Renal cortex interstitium (tissue), 11 donors: ENCODE data around the gene ANO3. TPM values are rescaled to one million over a fixed set of nuclear protein-coding genes. Genes with fewer than 3 reads are reported as not detected.

Experiments used
- DNase-seq, 11 donors: peaks; one replicate each; pipeline ENCODE4 v3.0.0-alpha.2; 2013; ENCODE audit warnings: low read depth in 9 of 11, low spot score in 4 of 11; ENCODE audit errors: extremely low read depth in 1 of 11
- polyA plus RNA-seq, 3 donors: library from polyadenylated mRNA; unstranded; fragments of 120-200 nt; gene quantifications; one replicate each; pipeline ENCODE4 v1.2.1, GENCODE V29; 2013; ENCODE audit not compliant: insufficient read length in 3 of 3

The ANO3 gene
- polyA plus RNA-seq, 3 donors = 3.7 to 4.3 (median 3.9) TPM

DNA sequence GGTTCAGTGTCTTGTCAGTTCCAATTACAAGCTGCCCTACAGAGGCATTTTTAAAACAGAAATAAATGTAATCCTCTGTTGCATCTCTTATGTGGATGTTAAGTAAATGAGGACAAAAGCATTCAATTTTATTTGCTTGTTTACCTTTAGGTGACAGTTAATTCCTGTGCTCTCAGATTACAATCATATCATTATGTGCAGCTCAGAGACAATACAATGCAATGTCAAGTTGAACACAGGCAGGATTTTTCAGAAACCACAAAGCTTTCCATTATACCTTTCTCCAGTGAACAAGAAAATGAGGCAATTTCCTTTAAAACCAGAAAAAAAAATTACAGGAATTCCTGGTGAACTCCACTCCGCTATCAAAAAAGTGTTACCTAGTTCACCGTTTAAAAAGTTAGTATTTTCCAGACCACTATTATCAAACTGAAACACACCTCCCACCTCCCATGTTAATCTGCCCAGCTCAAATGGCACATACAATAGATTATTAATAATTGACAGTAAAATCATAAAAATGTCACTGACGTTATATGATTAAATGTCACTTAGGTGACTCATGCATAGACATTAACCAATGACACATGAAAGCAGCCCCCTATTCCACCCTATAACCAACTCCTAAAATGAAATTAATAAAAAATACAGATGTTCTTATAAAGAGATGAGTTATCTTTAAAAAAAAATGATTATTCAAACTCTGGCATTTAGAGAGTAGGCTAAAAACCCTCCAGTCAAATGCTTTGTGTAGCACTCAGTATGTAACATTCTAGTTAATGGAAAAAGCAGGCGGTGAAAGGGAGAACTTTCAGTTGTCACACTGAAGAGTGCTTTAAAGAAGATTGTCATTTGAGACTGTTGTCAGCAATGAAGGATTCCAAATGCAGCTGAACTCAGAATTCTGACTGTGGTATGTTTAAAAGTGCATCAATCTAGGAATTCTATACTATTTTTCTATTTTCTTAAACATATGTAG lies 141.6 kb downstream of the ANO3 start:
- peak in 1 of 11 donors; percentile 1 for DNase-seq

DNA sequence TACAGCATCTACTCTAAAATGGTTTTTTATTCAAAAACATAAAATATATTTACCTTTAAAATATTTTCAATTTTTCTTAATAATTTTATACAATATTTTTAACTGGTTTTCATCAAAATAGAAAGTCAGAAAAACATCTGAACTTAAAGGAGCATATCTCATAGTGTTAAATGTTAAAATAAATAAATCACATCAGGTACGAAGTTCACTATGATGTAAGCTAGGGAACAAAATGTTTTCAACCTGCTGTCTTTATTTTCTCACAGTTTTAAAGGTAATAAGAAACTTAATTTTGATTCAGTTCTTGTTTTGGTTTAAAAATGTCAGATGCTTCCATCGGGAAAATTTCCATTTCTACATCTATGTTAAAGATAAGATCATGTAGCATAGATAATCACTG lies 142.5 kb downstream of the ANO3 start:
- no peak for DNase-seq

DNA sequence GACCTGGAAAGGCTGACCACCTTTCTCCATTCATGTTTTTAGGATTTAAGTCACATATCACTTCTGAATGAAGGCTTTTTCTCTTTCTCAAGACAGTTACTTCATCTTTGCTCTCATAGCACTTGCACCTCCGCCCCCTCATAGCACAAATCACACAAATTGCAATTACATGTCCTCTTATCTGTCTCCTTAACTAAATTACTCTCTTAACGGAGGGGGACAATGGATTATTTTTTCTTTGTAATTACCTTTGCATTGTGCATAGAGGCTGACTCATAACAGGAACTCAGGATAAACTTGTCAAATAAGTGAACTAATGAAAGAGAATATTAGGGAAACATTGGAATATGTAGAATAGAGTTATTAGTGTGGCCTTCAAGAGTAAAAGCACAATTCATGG lies 145.5 kb downstream of the ANO3 start:
- no peak for DNase-seq

DNA sequence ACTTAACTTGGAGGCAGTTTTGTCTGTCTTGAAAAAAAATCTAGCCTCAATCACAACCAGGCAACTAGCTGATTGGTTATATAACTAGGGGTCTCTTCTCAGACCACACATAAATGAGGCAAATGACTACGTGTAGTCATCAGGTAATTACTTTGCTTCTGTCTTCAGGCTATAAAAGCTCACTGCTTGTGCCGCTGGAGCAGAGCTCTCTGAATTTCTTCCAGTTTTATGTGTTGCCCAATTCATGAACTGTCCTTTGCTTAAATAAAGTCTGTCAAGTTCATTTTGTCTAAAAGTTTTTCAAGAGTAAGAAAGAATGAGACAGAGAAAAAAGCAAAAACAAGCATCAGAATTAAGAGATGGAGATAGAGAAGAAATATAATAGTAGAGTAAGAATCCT lies 146.8 kb downstream of the ANO3 start:
- no peak for DNase-seq

DNA sequence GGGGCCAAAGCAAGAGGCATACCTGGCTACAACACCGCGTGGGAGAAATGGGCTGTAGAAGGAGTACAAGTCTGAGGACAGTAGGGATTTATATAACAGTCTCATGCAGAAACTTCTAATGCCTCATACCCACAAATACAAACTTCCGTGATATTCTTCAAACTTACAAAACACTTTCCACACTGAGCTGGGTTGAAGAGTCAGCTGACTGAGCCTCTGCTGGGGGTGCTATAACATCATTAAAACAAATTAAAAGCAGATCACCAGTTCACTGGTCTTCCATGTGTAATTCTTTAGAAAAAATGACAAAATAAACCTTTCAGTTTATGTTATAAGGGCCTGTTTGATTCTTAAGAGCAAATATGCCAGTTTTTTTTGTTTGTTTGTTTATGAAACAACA lies 148.1 kb downstream of the ANO3 start:
- no peak for DNase-seq

DNA sequence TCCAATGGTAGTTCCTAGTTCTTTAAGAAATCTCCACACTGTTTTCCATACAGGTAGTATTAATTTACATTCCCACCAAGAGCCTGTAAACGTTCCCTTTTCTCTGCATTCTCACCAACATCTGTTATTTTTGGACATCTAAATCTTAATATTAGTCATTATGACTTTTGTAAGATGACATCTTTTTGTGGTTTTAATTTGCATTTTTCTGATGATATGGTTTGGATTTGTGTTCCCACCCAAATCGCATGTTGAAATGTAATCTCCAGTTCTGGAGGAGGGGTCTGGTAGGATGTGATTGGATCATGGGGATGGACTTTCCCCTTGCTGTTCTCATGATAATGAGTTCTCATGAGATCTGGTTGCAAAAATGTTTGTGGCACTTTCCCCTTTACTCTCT lies 151.2 kb downstream of the ANO3 start:
- no peak for DNase-seq

DNA sequence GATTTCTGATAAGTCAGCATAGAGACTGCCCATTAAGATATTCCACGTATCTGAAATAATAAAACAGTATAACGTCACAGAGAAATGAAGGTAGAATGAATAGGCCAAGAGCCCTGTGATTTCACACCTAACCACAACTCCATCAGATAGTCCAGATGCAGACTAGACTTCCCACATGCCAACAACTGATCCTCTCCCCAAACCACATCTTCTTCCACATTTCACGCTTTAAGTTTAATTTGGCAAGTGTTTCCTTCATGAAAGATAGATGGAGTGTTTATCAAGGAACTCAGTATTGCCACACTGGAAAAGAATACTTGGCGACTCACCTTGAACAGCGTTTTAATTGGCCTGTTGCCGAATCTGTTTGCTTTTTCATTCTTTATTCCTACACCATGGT lies 158.6 kb downstream of the ANO3 start:
- no peak for DNase-seq

DNA sequence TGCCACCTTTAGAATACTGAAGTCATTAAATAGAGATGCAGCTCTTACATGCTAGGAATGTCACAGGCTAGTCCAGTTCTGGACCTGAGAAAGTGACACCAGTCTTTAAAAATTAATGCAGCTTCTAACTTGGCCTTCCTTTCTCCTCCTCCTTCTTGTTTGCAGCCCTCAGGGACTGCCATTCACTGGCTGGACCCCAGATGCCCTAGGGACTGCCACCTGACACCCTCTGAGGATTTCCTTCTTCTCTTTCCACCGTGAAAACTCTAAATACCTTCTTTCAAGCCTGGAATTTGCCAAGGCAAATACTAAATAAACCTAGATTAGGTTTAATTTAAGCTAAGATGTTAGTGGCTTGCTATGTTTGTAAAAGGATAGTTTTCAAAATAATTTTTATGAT lies 161.7 kb downstream of the ANO3 start:
- DNase-seq = no peak

DNA sequence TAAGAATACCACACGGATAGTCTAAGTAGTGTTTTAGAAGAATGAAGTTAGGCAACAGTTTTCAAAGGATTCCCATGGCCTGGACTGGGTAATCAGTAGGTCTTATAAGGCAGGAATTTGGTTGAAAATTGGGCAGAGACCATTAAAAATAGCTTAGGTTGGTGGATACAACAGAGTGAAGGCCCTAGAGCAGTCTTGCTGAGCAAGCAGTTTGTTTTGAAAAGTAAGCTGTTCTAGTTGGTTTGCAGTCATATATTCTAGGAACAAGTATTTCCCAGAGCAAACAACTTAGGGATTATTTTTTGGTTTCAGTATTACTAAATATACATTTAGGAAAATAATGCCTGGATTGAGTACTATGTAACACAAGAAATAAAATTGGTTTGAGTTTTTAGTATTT lies 175.3 kb downstream of the ANO3 start:
- DNase-seq = no peak

DNA sequence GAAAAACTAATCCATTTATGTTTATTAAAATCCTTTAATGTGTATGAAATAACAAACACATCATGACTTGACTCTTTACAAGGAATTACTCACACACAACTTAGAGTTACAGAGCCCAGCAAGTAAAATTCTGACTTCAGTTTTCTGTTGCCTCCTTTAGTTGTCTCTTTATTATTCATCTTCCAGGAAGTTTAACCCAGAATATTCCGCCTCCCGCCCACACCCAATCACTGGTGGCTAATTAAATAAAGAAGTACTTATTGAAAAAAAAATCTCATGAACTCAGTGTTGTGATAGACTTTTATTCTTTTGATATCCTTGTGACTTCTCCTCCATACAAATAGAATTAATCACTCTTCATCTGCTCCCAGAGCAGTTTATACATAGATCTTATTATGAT lies 178.2 kb downstream of the ANO3 start:
- DNase-seq = no peak

DNA sequence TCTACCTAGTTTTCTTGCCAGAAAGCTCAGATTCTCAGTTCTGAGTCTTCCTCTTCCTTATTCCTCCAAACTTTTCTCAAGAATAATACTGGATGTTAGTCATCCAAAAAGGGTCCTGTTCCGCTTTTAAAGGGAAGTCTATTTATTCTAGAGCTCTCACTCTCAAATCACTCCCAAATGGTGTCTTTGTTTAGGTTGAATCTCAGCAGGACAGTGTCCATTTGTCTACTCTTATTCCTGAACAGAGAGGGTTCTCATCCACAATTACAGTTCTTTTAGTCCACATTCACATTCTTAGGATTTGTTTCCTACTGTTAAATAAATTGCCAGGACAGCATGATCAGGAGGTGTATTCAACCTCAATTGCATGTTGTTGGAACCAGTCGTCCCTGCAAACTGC lies 178.8 kb downstream of the ANO3 start:
- no peak for DNase-seq

DNA sequence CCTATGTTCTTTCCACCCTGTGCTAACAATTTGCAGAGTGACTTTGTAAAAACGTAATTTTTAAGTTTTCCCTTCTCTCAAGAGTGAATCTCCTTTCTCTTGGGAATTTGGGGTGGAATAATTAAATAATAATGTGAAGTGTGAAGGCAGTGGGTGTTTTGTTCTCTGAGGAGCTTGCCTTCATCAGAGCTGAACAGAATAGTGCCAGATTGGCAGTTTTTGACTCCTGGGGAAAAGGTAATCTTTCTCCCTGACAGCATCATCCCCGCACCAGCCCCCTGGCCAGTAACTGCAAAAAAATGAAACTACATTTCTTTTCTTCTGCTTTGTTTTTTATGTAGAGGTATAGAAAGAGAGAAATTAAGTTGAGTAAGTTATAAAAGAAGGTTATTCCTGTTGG lies 180.3 kb downstream of the ANO3 start:
- DNase-seq = no peak

DNA sequence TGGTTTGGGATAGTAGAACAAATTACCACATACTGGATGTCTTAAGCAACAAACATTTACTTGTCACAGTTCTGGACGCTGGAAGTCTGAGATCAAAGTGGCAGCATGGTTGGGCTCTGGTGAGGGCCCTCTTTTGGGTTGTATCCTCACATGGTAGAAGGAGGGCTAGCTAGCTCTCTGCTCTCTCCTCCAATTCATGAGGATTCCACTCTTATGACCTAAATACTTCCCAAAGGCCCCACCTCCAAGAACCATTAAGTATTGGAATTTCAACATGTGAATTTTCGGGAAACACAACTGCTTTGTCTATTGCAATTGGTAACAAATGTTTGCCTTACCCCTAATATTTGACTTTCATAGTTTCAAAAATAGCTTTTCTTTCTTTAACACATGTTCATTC lies 187.5 kb downstream of the ANO3 start:
- DNase-seq = no peak

DNA sequence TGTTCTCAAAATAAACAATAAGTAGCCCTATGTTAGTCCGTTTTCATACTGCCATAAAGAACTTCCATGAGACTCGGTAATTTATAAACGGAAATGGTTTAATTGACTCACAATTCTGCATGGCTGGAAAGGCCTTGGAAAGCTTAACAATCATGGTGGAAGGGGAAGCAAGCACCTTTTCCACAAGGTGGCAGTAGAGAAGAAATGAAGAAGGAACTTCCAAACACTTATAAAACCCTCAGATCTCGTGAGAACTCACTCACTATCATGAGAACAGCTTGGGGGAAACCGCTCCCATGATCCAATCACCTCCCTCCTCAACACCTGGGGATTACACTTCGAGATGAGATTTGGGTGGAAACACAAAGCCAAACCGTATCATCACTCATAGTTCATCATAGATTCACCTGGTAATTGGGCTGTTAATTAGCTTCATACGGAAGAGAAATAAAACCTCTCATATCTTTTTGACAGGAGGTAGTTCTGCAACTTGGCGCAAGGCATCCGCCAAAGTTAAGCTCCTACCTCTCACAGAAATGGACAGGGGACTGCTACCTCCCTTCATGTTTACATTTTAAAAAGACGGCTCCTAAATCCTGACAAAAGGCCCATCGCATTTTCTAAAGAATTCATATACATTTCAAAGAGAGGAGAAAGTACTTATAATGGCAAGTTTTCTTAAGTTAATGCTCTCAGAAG lies 191.1 kb downstream of the ANO3 start:
- DNase-seq = no peak

DNA sequence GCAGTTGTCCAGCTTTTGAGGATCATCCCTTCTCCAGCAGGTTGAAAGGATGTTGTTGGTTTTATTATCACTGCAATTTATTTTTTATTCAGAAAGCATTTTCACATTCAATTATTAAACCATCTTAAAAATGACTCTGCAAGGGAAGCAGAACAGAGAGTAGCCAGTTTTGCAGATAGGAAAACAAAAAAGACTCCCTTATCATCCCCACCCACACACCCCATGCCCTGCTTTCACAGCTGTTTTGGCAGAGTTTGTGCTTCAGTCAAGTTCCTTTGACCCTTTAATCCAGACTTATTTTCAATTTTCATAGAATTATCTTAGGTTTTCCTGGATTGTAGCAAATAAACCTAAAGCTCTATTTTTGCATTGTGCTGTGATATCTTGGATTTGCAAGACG lies 195.8 kb downstream of the ANO3 start:
- no peak for DNase-seq

DNA sequence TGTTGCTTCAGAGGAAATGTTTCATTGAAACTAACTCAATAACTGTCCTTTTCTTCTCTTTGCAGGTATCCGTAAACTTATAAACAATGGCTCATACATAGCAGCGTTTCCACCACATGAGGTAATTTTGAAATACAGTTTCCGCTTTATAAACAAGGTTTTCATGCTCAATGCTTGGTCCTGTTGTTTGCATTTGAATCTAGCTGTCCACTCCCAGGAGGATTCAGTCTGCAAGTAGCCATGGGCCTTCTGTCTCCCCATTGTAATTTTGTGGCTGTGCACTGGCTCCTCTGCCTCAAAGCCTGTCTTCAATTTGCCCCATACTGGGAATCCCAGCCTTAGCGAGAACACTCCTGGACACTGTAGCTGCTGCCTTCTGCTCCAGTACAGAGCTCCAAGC lies 205.4 kb downstream of the ANO3 start:
- no peak for DNase-seq

DNA sequence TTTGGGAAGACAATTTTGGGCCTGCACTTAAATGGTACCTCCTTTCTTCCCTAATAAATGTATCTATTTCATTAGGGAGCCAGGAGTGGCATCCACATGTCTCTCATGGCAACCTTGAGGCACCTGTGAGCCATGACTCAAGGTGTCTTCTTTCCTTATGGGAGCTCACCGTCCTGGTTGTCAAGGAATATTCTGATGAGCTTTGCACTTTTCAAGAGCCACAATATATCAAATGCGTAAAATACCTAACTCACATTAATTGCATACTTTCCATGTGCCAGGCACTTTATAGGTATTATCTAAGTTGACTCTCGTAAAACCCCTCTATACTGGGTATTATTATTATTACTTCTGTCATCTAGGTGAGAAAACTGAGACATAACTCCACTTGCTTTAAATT lies 207.6 kb downstream of the ANO3 start:
- no peak for DNase-seq

DNA sequence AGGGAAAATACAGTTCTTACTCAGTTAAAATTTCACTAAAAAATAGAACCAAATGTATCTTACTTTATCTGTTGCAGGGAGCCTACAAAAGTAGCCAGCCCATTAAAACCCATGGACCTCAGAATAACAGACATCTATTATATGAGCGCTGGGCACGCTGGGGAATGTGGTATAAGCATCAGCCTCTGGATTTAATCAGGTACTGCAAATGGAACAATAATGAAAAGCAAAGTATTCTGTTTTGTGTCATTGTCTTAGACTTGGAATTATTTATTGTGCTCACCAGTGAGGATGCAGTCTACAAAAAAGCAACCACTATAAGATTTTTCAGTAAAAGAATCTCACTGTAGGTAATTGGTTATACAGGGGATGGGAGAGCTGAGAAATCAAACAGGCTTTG lies 209.9 kb downstream of the ANO3 start:
- DNase-seq = no peak

DNA sequence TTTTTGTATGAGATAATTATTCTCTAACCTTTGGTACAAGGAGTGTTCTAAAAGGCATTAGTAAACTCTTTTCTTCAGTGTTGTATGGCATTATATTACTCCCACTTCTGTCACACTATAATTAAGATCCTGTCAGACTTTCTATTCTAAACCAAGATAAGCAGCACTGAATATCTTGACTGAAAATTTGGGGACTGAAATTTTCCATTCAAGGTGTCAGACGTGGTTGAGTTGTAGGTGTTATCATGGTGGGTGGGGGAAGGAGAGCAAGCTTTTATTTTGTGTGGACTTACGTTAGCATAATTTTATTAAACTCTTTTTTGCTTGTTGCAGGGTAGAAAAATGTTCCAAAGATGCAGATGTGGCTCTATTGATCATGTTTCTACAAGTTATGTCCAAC lies 217.2 kb downstream of the ANO3 start:
- no peak for DNase-seq

DNA sequence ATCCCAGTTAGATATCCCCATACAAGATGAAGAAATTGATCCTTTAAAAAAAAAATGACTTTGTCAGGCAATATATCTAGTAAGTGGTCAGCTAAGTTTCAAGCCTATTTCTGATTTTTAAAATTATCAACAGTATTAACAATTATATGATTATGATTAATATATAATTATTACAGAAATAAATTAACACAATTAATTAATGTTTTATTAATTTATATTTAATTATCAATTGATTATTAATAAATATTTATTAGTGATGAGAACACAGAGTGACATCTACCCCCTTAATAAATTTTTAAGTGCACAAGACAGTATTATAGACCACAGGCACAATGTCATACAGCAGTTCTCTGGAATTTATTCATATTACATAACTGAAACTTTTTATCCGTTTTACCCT lies 218.1 kb downstream of the ANO3 start:
- DNase-seq = no peak
